Superior temporal gyrus (tissue), 1 donor: ENCODE measurements around the gene SYT1.
"Not testable (repeated sequence)": the region's sequence is repeated elsewhere in the genome, so short reads cannot be mapped to it uniquely, and the experiment has no call there.

Experiments
- DNase-seq: peaks from one replicate; pipeline ENCODE4 v3.0.0-alpha.2; 2016; ENCODE audit errors: extremely low spot score

The SYT1 gene

GRCh38 chr12:78864403-78864869, at the start of gene SYT1:
TSS of gene SYT1 (plus strand) at chr12:78864774.
- DNase-seq = peak; percentile 75

GRCh38 chr12:78818487-78818886, 46.1 kb upstream of the SYT1 start:
- DNase-seq = no peak

GRCh38 chr12:78820946-78821345, 43.6 kb upstream of the SYT1 start:
- no peak for DNase-seq

- DNase-seq = no peak
Measured at GRCh38 chr12:78824918-78825317, 39.7 kb upstream of the SYT1 start.

- no peak for DNase-seq
Measured at GRCh38 chr12:78829690-78830089, 34.9 kb upstream of the SYT1 start.

- no peak for DNase-seq
Measured at GRCh38 chr12:78835493-78835892, 29.1 kb upstream of the SYT1 start.

- not testable (repeated sequence) for DNase-seq
Measured at GRCh38 chr12:78840518-78841019, 24.0 kb upstream of the SYT1 start.

GRCh38 chr12:78853231-78853630, 11.3 kb upstream of the SYT1 start:
- no peak for DNase-seq

- peak; percentile 41 for DNase-seq
Measured at GRCh38 chr12:78863482-78864402, 832 bp upstream of the SYT1 start.

GRCh38 chr12:78864870-78865463, 393 bp downstream of the SYT1 start:
- peak; percentile 10 for DNase-seq

GRCh38 chr12:78865516-78865915, 942 bp downstream of the SYT1 start:
- peak; percentile 43 for DNase-seq

GRCh38 chr12:78866518-78866917, 1.9 kb downstream of the SYT1 start:
- peak; percentile 24 for DNase-seq

GRCh38 chr12:78870539-78870938, 6.0 kb downstream of the SYT1 start:
- peak; percentile 26 for DNase-seq

GRCh38 chr12:78871566-78871965, 7.0 kb downstream of the SYT1 start:
- no peak for DNase-seq

GRCh38 chr12:78878459-78878858, 13.9 kb downstream of the SYT1 start:
- DNase-seq = no peak

GRCh38 chr12:78878866-78879265, 14.3 kb downstream of the SYT1 start:
- no peak for DNase-seq

GRCh38 chr12:78880078-78880477, 15.5 kb downstream of the SYT1 start:
- DNase-seq = no peak

GRCh38 chr12:78881685-78882084, 17.1 kb downstream of the SYT1 start:
- DNase-seq = no peak

- DNase-seq = no peak
Measured at GRCh38 chr12:78885466-78885865, 20.9 kb downstream of the SYT1 start.

GRCh38 chr12:78886719-78887407, 22.3 kb downstream of the SYT1 start:
- DNase-seq = no peak

GRCh38 chr12:78887444-78887843, 22.9 kb downstream of the SYT1 start:
- DNase-seq = no peak

GRCh38 chr12:78888568-78888967, 24.0 kb downstream of the SYT1 start:
- DNase-seq = no peak
